Measurements from ENCODE around the gene CASZ1.

- TF ChIP-seq CTCF (IDR thresholded peaks at IDR 0.05) (no peak), EP300 (IDR thresholded peaks at IDR 0.05; ENCODE audit: low read depth) (no peak)
Measured at GRCh38 chr1:10632691-10633090, 163.8 kb downstream of the CASZ1 start.
